Peyer's patch (tissue), 4 donors: ENCODE results near the gene RAB11FIP4. TPM values are rescaled to one million over a fixed set of nuclear protein-coding genes. Genes with fewer than 3 reads are reported as not detected.

Source experiments
- DNase-seq, 3 donors: peaks; one replicate each; pipeline ENCODE4 v3.0.0-alpha.2; 2017 to 2019
- H3K27ac ChIP-seq, 4 donors: fragments of 200-600 bp; sonication (generic); one replicate each; pipeline ENCODE4 v1.5.1; 2016 to 2019
- H3K27me3 ChIP-seq, 2 donors: fragments of 200-600 bp; sonication (generic); one replicate each; pipeline ENCODE4 v1.5.1; 2019
- H3K36me3 ChIP-seq, 3 donors: fragments of 200-600 bp; sonication (generic); one replicate each; pipeline ENCODE4 v1.5.1; 2016 to 2019
- H3K4me1 ChIP-seq, 4 donors: fragments of 200-600 bp; sonication (generic); one replicate each; pipeline ENCODE4 v1.5.1; 2016 to 2019
- H3K4me3 ChIP-seq, 4 donors: fragments of 200-600 bp; sonication (generic); 1 replicate in 3 of 4; 2 replicates in 1 of 4; pipeline ENCODE4 v1.5.1; 2016 to 2019; ENCODE audit warnings: mild to moderate bottlenecking in 1 of 4
- H3K9me3 ChIP-seq, 4 donors: fragments of 200-600 bp; sonication (generic); one replicate each; pipeline ENCODE4 v1.5.1; 2016 to 2019; ENCODE audit warnings: mild to moderate bottlenecking in 1 of 4
- CTCF ChIP-seq, 6 experiments: fragments of 450-650 bp in 4 of 6; fragments of 200-600 bp in 2 of 6; sonication (generic) in 1 of 6; IDR thresholded peaks; one replicate each; pipeline ENCODE4 v1.5.1; 2017 to 2019; ENCODE audit warnings: antibody characterized with exemption in 6 of 6, mild to moderate bottlenecking in 3 of 6, moderate library complexity in 1 of 6
- POLR2A ChIP-seq, 2 donors: fragments of 450-650 bp; IDR thresholded peaks; one replicate each; pipeline ENCODE4 v1.5.1; 2017; ENCODE audit warnings: antibody characterized with exemption in 2 of 2, mild to moderate bottlenecking in 2 of 2, moderate library complexity in 2 of 2
- total RNA-seq, 4 donors: library from RNA; depleted of rRNA; stranded (reverse); fragments of >200 nt; gene quantifications; one replicate each; pipeline ENCODE4 v1.1.0, GENCODE V29; 2016

RAB11FIP4 gene
- total RNA-seq, 4 donors from 2014 or later: 52.8 to 69.3 (median 64.9) TPM

DNA sequence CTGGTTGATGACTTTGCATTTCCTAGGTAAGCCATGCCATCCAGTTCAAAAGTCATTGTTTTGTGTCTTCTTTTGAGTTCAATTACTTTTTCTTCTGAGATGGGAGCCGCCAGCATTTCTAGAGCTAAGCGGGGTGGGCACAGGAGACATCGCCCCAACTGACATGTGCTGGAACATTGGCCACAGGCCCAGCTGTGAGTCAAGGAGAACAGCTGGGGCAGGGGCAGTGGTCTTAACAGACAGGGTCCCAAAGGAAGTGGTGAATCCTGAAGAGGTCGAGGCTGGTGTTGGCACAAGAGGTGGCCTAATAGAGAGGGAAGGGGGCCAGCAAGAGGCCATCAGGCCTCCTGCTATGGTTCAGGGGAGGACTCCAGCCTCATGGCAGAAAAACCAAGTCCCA, 17.1 kb downstream of the RAB11FIP4 start:
- no peak for TF ChIP-seq POLR2A (IDR thresholded peaks at IDR 0.05)
- TF ChIP-seq CTCF (IDR thresholded peaks at IDR 0.05): no peak
- Histone ChIP-seq H3K9me3 (no peaks in the 10 kb centered on the region), H3K36me3 (no peaks in the 10 kb centered on the region), H3K27ac (no peak overlapping the region), H3K4me3 (no peak overlapping the region), H3K4me1 (no peaks in the 10 kb centered on the region), H3K27me3 (no peaks in the 10 kb centered on the region)
- DNase-seq: no peak

- Histone ChIP-seq H3K36me3 (no peaks in the 10 kb centered on the region), H3K4me1 (no peaks in the 10 kb centered on the region), H3K9me3 (no peaks in the 10 kb centered on the region), H3K27ac (no peak overlapping the region), H3K27me3 (no peaks in the 10 kb centered on the region), H3K4me3 (no peak overlapping the region)
- DNase-seq: no peak
- TF ChIP-seq POLR2A (IDR thresholded peaks at IDR 0.05): no peak
- TF ChIP-seq CTCF (IDR thresholded peaks at IDR 0.05): no peak
Observed at GRCh38 chr17:31411707-31412285, 20.3 kb downstream of the RAB11FIP4 start.

DNA sequence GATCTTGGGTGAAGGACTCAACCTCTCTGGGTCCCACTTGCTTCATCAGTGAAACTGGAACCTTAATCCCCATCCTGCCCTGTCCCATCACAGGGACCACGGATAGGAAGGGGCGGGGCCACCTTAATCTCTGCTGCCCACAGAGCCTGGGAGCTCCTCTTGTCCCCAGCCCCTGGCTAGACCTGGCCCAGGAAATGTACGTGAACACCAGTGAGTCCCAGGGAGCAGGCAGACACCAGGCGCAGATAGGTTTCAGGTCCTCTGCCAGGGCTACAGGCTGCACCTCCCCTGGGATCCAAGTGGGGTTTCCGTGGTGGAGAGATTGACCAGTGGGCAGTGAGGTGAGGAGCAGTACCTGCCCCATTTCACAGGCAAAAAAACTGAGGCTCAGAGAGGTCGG, 21.0 kb downstream of the RAB11FIP4 start:
- Histone ChIP-seq H3K9me3 (no peaks in the 10 kb centered on the region), H3K4me3 (no peak overlapping the region), H3K4me1 (no peaks in the 10 kb centered on the region), H3K27me3 (no peaks in the 10 kb centered on the region), H3K36me3 (no peaks in the 10 kb centered on the region), H3K27ac (no peak overlapping the region)
- DNase-seq: no peak
- TF ChIP-seq POLR2A (IDR thresholded peaks at IDR 0.05) (no peak), CTCF (IDR thresholded peaks at IDR 0.05) (no peak)

DNA sequence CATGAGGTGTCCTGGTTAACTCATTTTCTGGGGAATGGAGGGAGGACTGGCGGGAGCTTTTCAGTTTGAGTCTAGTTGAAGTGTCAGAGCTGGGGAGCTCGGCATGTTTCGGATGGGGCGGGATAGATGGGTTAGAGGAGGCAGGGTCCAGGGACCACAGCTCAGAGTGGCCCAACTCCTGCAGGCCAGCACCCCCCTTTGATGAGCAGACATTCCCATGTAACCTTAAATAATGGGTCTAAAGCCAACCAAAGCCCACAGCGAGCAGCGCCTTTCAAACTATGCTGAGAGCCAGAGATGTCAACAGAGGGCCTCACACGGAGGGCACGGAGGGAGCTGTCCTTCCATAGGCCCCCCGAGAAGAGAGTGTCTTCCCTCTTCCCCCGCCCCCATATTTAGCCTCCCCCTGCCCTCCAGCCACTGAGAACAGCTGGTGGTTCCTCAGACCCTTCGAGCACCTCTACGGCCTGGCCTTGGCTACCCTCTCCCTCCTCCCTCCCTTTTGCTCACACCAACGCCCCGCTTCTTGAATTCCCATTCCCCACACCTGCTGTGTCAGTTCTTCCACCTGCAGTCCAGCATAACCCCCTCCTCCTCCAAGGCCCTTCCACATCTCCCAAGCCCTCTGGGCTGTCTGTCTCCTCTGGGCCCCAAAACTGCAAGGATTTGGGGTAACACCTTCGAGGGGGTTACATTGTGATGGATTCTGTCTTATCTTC, 21.8 kb downstream of the RAB11FIP4 start:
- Histone ChIP-seq H3K9me3 (no peaks in the 10 kb centered on the region), H3K27ac (no peak overlapping the region), H3K36me3 (no peaks in the 10 kb centered on the region), H3K4me1 (no peaks in the 10 kb centered on the region), H3K27me3 (no peaks in the 10 kb centered on the region), H3K4me3 (no peak overlapping the region)
- DNase-seq: no peak
- TF ChIP-seq CTCF (IDR thresholded peaks at IDR 0.05) (no peak), POLR2A (IDR thresholded peaks at IDR 0.05) (no peak)

DNA sequence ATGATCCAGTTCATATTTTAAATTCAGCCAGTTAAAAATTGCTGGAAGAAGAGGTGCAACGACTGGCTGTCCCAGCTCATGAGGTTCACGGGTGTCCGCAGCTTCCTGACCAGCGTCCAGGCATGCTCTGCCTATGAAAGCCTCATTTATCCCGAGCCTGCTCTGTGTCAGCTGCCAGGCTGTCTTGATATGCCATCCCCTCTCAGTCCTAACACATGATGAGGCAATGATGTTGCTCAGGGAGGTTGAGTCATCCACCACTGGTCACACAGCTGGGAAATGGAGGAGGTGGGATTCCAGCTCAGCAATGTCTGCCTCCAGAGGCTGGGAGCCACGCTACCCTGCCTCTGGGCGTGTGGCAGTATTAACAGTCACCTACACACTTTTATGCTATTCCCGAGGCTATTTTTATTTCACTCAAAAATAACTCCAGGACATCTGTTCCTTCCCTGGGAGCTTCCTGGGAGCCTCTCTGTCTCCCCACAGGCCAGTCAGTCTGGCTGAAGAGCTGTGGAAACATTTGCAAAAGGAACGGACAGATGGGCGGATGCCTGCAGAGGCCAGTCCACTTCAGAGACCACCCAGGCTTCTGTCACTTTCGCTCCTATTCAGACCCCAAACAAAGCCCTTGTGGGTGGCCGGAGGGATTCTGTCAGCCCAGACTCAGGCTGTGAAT, 22.5 kb downstream of the RAB11FIP4 start:
- no peak for TF ChIP-seq POLR2A (IDR thresholded peaks at IDR 0.05)
- no peak for TF ChIP-seq CTCF (IDR thresholded peaks at IDR 0.05)
- H3K27ac ChIP-seq: no peak overlapping the region
- H3K27me3 ChIP-seq: no peaks in the 10 kb centered on the region
- H3K9me3 ChIP-seq: no peaks in the 10 kb centered on the region
- DNase-seq: no peak
- H3K4me3 ChIP-seq: no peak overlapping the region
- H3K4me1 ChIP-seq: no peaks in the 10 kb centered on the region
- no peaks in the 10 kb centered on the region for H3K36me3 ChIP-seq
